Spinal cord (tissue), 10 donors: ENCODE data around the gene BAZ1B. TPM values are rescaled to one million over a fixed set of nuclear protein-coding genes. Genes with fewer than 3 reads are reported as not detected.
"Not testable (repeated sequence)": the region's sequence is repeated elsewhere in the genome, so short reads cannot be mapped to it uniquely, and the experiment has no call there.

ENCODE experiments used
- DNase-seq, 6 donors: peaks; one replicate each; pipeline versions ENCODE4 v3.0.0 to v3.0.0-alpha.2; 2013 to 2015; ENCODE audit warnings: low spot score in 6 of 6, low read depth in 4 of 6
- H3K27ac ChIP-seq: one replicate; pipeline ENCODE4 v1.5.1; 2013; ENCODE audit warnings: low read depth, low read length, control low read depth
- H3K27me3 ChIP-seq: one replicate; pipeline ENCODE4 v1.6.1; 2013; ENCODE audit warnings: low read length; ENCODE audit not compliant: control insufficient read depth, insufficient read depth
- H3K36me3 ChIP-seq: one replicate; pipeline ENCODE4 v1.6.1; 2013; ENCODE audit warnings: low read length; ENCODE audit not compliant: control insufficient read depth, insufficient read depth
- H3K4me1 ChIP-seq: one replicate; pipeline ENCODE4 v1.6.1; 2013; ENCODE audit warnings: low read length; ENCODE audit not compliant: control insufficient read depth, insufficient read depth
- H3K4me3 ChIP-seq: one replicate; pipeline ENCODE4 v1.5.1; 2013; ENCODE audit warnings: low read depth, low read length, control low read depth
- H3K9me3 ChIP-seq: one replicate; pipeline ENCODE4 v1.6.1; 2013; ENCODE audit warnings: low read length; ENCODE audit not compliant: control insufficient read depth, insufficient read depth
- WGBS: methylation state at CpG from one replicate; pipeline ENCODE4 v1.1.5; 2013; ENCODE audit warnings: missing lambda C conversion rate; ENCODE audit not compliant: insufficient coverage; 5-methylcytosine and 5-hydroxymethylcytosine counted together
- polyA plus RNA-seq, 2 donors: library from polyadenylated mRNA; unstranded; fragments of 120-200 nt; gene quantifications; one replicate each; pipeline ENCODE4 v1.2.1, GENCODE V29; 2013; ENCODE audit not compliant: insufficient read length in 2 of 2
- total RNA-seq, 2 donors: library from RNA; depleted of rRNA in 1 of 2; stranded (reverse); fragments of 120-200 nt in 1 of 2; fragments of >200 nt in 1 of 2; gene quantifications; one replicate each; pipeline versions ENCODE4 v1.2.3 to v1.2.4, GENCODE V29; 2013 to 2014
- donor health status: healthy.

The BAZ1B gene
- total and polyA plus RNA-seq, 4 donors, result 42.8 to 63.9 (median 50.1) TPM

DNA sequence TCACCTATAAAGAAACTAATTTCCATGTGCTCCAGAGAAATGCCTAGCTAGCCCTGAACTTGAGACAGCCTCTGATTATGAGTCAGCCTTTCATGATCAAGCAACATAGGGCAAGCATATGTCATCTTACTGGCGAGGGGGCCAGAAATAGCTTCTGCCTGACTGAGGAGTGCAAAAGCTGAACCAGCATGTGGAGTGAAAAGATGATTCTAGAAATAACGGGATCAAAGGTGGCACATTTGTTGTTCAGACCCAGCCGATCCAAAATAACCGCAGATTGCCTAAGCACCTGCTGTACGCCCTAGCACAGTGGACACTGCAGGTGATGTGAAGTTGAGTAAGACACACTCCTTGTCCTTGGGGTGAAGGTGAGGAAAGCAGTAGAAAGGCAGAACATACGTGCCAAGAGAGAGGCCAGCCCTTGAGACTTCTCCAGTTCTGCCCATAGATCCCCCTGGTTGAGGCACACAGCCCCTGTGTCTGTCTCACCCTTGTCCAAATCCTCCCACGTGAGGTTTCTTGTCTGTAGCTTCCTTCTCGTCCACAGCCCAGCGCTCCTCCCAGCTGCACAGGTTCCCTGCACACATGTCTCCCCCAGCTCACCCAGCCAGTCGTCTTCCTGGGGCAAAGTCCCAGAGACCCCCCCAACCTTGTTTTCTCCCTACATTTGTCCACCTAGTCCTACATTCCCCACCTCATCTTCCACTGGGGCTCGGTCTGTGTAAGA lies 38.2 kb upstream of the BAZ1B start:
- Histone ChIP-seq H3K4me3 (no peak overlapping the region), H3K27me3 (no peaks in the 10 kb centered on the region), H3K9me3 (no peaks in the 10 kb centered on the region), H3K4me1 (peaks cover 20% of the 10 kb centered on the region), H3K27ac (no peak overlapping the region), H3K36me3 (peaks cover 3% of the 10 kb centered on the region)
- WGBS, result 70% methylated on average over 10 of the region's 11 CpGs
- no peak for DNase-seq

DNA sequence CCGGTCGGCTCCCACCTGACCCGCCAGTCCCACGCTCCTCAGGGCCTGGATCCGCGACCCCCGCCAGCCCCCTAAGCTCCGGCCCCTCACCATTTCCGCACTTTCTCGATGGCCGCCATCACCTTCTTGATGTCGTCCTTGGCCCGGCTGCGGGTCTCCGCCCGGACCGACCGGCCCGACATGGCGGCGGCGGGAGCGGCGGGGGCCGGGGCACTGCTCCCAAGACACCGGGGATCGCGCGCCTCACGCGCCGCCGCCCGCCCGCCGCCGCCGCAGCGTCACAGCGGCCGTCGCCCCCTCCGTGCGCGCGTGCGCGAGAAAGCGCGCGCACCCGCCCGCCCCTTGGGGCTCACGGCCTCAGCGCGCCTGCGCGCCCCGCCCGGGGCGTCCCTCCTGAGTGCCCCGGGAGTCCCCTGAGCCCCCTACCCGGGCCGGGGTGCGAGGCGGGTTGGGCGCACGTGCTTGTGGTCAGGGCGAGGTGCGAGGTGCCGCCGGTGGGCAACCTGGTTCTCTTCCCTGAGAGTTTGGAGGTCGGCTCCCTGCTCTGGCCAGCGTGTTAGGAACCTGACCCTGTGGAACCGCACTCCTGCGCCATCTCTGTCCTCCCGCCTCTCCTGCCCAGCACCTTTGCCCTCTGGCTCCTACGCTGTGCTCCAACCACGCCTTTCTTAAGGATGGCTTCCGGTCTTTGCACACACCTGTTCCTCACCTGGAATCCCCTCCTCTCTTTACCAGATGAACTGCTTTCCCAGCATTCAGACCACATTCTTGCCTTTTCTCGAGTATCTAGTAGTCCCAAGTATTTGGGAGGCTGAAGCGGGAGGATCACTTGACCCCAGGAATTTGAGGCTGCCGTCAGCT lies 35.5 kb upstream of the BAZ1B start, which contains the start of gene BCL7B:
Gene BCL7B, minus strand, starts transcription at position 294 of the 861 bp plus-strand sequence. Its CDS starts 112 bp downstream, at position 182.
- Histone ChIP-seq H3K27me3 (no peaks in the 10 kb centered on the region), H3K27ac (peak within 1 kb of the TSS; percentile 91), H3K4me3 (peak within 1 kb of the TSS; percentile 72), H3K4me1 (peaks cover 20% of the 10 kb centered on the region), H3K36me3 (peaks cover 24% of the 10 kb centered on the region), H3K9me3 (no peaks in the 10 kb centered on the region)
- 6% methylated on average over 83 of the region's 83 CpGs for WGBS
- peak; percentile 24 to 92 (median 59) for DNase-seq

GRCh38 chr7:73557108-73557396 lies 35.0 kb upstream of the BAZ1B start:
- peaks cover 30% of the 10 kb centered on the region for H3K36me3 ChIP-seq
- H3K27ac ChIP-seq, result peak overlapping the region; percentile 91
- no peaks in the 10 kb centered on the region for H3K27me3 ChIP-seq
- peak; percentile 64 to 96 (median 78) for DNase-seq
- H3K9me3 ChIP-seq, result no peaks in the 10 kb centered on the region
- peak overlapping the region; percentile 72 for H3K4me3 ChIP-seq
- H3K4me1 ChIP-seq, result peaks cover 20% of the 10 kb centered on the region
- WGBS, result under 1% methylated on average over 36 of the region's 36 CpGs

DNA sequence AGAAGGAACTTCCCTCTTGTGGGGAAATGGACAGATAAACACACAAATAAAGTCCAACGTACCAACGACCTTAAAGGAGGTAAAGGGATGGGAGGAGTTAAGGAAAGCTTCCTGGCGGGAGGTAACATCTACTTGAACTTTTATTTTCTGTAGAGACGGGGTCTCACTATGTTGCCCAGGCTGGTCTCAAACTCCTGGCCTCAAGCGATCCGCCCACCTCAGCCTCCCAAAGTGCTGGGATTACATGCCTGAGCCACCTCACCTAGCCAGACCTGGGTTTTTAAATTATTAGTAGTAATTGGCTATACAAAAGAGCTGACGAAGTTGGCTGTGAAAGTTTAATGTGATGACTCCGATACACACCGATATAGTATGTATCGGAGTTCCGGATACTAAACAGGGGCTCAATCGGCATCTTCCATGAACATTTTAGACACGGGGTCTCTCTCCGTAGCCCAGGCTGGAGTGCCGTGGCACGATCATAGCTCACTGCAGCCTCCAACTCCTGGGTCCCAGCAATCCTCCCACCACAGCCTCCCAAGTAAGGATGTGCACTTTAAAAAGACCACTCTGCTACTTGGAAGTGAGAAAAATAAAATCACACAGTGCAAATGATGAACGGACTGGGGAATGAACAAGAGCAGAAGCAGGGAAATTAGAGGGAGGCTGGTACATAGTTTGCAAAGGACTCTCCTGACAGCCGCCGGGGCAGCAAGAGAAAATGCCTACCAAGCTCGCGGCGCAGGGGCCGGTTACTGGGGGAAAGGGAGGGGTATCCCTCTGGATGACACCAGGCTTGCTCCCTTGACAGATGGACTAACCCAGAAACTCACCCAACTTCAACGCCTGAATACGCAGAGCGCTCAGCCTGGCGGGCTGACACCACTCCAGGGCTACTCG lies 34.4 kb upstream of the BAZ1B start:
- Histone ChIP-seq H3K9me3 (no peaks in the 10 kb centered on the region), H3K36me3 (peaks cover 36% of the 10 kb centered on the region), H3K27ac (peak overlapping the region; percentile 88), H3K27me3 (no peaks in the 10 kb centered on the region), H3K4me3 (peak overlapping the region; percentile 72), H3K4me1 (peaks cover 20% of the 10 kb centered on the region)
- 28% methylated on average over 24 of the region's 28 CpGs for WGBS
- DNase-seq, result no peak

- no peaks in the 10 kb centered on the region for H3K27me3 ChIP-seq
- no peaks in the 10 kb centered on the region for H3K9me3 ChIP-seq
- WGBS, result 81% methylated on average over 6 of the region's 6 CpGs
- peaks cover 40% of the 10 kb centered on the region for H3K36me3 ChIP-seq
- H3K4me3 ChIP-seq, result no peak overlapping the region
- DNase-seq, result no peak
- peaks cover 20% of the 10 kb centered on the region for H3K4me1 ChIP-seq
- H3K27ac ChIP-seq, result no peak overlapping the region
Observed at GRCh38 chr7:73555411-73555982, 33.4 kb upstream of the BAZ1B start.

DNA sequence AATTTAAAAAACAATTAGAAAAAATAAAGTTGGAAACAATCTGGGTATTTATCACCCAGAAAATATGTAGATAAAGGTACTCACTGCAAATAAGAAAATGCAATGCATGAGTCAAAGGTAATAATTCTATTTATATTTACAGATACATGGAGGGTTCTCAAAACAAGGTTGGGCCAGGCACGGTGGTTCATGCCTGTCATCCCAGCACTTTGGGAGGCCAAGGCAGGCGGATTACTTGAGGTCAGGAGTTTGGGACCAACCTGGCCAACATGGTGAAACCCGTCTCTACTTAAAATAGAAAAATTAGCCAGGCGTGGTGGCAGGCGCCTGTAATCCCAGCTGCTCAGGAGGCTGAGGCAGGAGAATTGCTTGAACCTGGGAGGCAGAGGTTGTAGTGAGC lies 28.0 kb upstream of the BAZ1B start:
- DNase-seq, H3K27me3 ChIP-seq, H3K4me3 ChIP-seq, H3K4me1 ChIP-seq, H3K27ac ChIP-seq, H3K9me3 ChIP-seq: not testable (repeated sequence)
- H3K36me3 ChIP-seq, result peaks cover 59% of the 10 kb centered on the region
- 95% methylated on average over 2 of the region's 5 CpGs for WGBS

- Histone ChIP-seq H3K4me1 (no peaks in the 10 kb centered on the region), H3K9me3 (no peaks in the 10 kb centered on the region), H3K27me3 (no peaks in the 10 kb centered on the region), H3K36me3 (peaks cover 54% of the 10 kb centered on the region), H3K27ac (no peak overlapping the region), H3K4me3 (no peak overlapping the region)
- WGBS, result no CpG with 5 or more reads among the region's 4 CpGs
- no peak for DNase-seq
Observed at GRCh38 chr7:73549176-73549575, 27.1 kb upstream of the BAZ1B start.

DNA sequence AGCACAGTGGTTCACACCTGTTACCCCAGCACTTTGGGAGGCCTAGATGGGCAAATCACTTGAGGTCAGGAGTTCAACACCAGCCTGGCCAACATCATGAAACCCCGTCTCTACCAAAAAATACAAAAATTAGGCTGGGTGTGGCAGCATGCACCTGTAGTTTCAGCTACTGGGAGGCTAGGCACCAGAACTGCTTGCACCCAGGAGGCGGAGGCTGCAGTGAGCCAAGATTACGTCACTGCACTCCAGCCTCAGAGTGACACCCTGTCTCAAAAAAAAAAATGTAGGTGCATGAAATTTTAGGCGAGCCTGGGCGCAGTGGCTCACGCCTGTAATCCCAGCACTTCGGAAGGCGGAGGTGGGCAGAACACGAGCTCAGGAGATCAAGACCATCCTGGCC lies 25.7 kb upstream of the BAZ1B start:
- Histone ChIP-seq H3K4me1 (no peaks in the 10 kb centered on the region), H3K27ac (no peak overlapping the region), H3K27me3 (no peaks in the 10 kb centered on the region), H3K4me3 (no peak overlapping the region), H3K9me3 (no peaks in the 10 kb centered on the region), H3K36me3 (peaks cover 53% of the 10 kb centered on the region)
- WGBS, result 71% methylated on average over 1 of the region's 9 CpGs
- DNase-seq, result no peak

GRCh38 chr7:73544678-73545077 lies 22.6 kb upstream of the BAZ1B start:
- peaks cover 55% of the 10 kb centered on the region for H3K36me3 ChIP-seq
- WGBS, result no CpG with 5 or more reads among the region's 2 CpGs

More at GRCh38 chr7:73544678-73545077, 22.6 kb upstream of the BAZ1B start:
- H3K9me3 ChIP-seq, result no peaks in the 10 kb centered on the region
- no peaks in the 10 kb centered on the region for H3K27me3 ChIP-seq
- no peaks in the 10 kb centered on the region for H3K4me1 ChIP-seq
- H3K27ac ChIP-seq, result no peak overlapping the region
- no peak overlapping the region for H3K4me3 ChIP-seq
- no peak for DNase-seq
